GM23338 (cell line): ENCODE measurements around the gene LONP1.

ENCODE experiments used
- CTCF ChIP-seq, 2 experiments: fragments of 200-600 bp in 1 of 2; sonication (generic) in 1 of 2; conservative IDR thresholded peaks; 2 replicates each; pipeline versions ENCODE4 v1.5.1 to v1.6.1; 2016 to 2017; ENCODE audit warnings: antibody characterized with exemption in 2 of 2, low read depth in 2 of 2, mild to moderate bottlenecking in 2 of 2, moderate library complexity in 1 of 2
- EZH2phosphoT487 ChIP-seq: fragments of 200-600 bp; sonication (generic); IDR thresholded peaks from one replicate; pipeline ENCODE4 v1.8.1; 2018; ENCODE audit warnings: antibody characterized with exemption; ENCODE audit not compliant: unreplicated experiment
- POLR2AphosphoS5 ChIP-seq: IDR thresholded peaks from 2 replicates; pipeline ENCODE4 v1.6.1; 2016; ENCODE audit warnings: antibody characterized with exemption, low read depth

- TF ChIP-seq CTCF (conservative IDR thresholded peaks at IDR 0.05; ENCODE audit: low read depth in 2 of 2), result no peak
- no peak for TF ChIP-seq EZH2phosphoT487
- TF ChIP-seq POLR2AphosphoS5, result no peak
These were observed 8.2 kb downstream of the LONP1 start for GRCh38 chr19:5711713-5712161.
